ENCODE measurements around the gene UBAC2.

DNA sequence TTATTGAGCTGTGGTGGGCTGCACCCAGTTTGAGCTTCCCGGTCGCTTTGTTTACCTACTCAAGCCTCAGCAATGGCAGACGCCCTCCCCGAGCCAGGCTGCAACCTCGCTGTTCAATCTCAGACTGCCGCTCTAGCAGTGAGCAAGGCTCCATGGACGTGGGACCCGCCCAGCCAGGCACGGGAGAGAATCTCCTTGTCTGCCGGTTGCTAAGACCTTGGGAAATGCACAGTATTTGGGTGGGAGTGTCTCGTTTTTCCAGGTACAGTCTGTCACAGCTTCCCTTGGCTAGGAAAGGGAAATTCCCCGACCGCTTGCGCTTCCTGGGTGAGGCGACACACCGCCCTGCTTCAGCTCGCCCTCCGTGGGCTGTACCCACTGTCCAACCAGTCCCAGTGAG, 27.7 kb upstream of the UBAC2 start:
- TF ChIP-seq, protein P1, sequence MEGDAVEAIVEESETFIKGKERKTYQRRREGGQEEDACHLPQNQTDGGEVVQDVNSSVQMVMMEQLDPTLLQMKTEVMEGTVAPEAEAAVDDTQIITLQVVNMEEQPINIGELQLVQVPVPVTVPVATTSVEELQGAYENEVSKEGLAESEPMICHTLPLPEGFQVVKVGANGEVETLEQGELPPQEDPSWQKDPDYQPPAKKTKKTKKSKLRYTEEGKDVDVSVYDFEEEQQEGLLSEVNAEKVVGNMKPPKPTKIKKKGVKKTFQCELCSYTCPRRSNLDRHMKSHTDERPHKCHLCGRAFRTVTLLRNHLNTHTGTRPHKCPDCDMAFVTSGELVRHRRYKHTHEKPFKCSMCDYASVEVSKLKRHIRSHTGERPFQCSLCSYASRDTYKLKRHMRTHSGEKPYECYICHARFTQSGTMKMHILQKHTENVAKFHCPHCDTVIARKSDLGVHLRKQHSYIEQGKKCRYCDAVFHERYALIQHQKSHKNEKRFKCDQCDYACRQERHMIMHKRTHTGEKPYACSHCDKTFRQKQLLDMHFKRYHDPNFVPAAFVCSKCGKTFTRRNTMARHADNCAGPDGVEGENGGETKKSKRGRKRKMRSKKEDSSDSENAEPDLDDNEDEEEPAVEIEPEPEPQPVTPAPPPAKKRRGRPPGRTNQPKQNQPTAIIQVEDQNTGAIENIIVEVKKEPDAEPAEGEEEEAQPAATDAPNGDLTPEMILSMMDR (IDR thresholded peaks at IDR 0.05), result no peak
- no peak for TF ChIP-seq EZH2 (IDR thresholded peaks at IDR 0.05)

Data from neural progenitor cell (in vitro differentiated cells).